Hepatocyte (in vitro differentiated cells): ENCODE results near the gene TIGD6. TPM values are rescaled to one million over a fixed set of nuclear protein-coding genes. Genes with fewer than 3 reads are reported as not detected.

ENCODE experiments used
- DNase-seq: peaks from one replicate; pipeline ENCODE4 v3.0.0-alpha.2; 2016; ENCODE audit warnings: low spot score
- H2AFZ ChIP-seq: fragments of 200-600 bp; sonication (generic); 2 replicates; pipeline ENCODE4 v1.6.0; 2016; ENCODE audit warnings: antibody characterized with exemption, mild to moderate bottlenecking
- H3K27ac ChIP-seq: fragments of 200-600 bp; sonication (generic); 2 replicates; pipeline ENCODE4 v1.5.1; 2016; ENCODE audit warnings: mild to moderate bottlenecking
- H3K27me3 ChIP-seq: fragments of 200-600 bp; sonication (generic); 2 replicates; pipeline ENCODE4 v1.6.1; 2016
- H3K36me3 ChIP-seq: fragments of 200-600 bp; sonication (generic); replicated peaks from 2 replicates; pipeline ENCODE4 v1.5.1; 2016; ENCODE audit warnings: low read depth; ENCODE audit not compliant: insufficient read depth
- H3K4me1 ChIP-seq: fragments of 200-600 bp; sonication (generic); 2 replicates; pipeline ENCODE4 v1.5.1; 2016; ENCODE audit warnings: mild to moderate bottlenecking, moderate library complexity; ENCODE audit not compliant: insufficient read depth
- H3K4me2 ChIP-seq: fragments of 200-600 bp; sonication (generic); 2 replicates; pipeline ENCODE4 v1.6.0; 2016
- H3K4me3 ChIP-seq: fragments of 200-600 bp; sonication (generic); 2 replicates; pipeline ENCODE4 v1.5.1; 2016; ENCODE audit warnings: mild to moderate bottlenecking
- H3K79me2 ChIP-seq: fragments of 200-600 bp; sonication (generic); 2 replicates; pipeline ENCODE4 v1.6.0; 2017; ENCODE audit warnings: mild to moderate bottlenecking
- H3K9me2 ChIP-seq: fragments of 200-600 bp; sonication (generic); replicated peaks from 2 replicates; pipeline ENCODE4 v1.6.0; 2017; ENCODE audit warnings: mild to moderate bottlenecking; ENCODE audit not compliant: insufficient read depth
- H3K9me3 ChIP-seq: fragments of 200-600 bp; sonication (generic); 2 replicates; pipeline ENCODE4 v1.5.1; 2016; ENCODE audit warnings: low read depth, mild to moderate bottlenecking
- H4K20me1 ChIP-seq: fragments of 200-600 bp; sonication (generic); 2 replicates; pipeline ENCODE4 v1.6.0; 2016; ENCODE audit warnings: mild to moderate bottlenecking; ENCODE audit not compliant: insufficient read depth, poor library complexity, severe bottlenecking
- CTCF ChIP-seq: fragments of 200-600 bp; sonication (generic); IDR thresholded peaks from 2 replicates; pipeline ENCODE4 v1.5.1; 2016; ENCODE audit warnings: antibody characterized with exemption, mild to moderate bottlenecking; ENCODE audit not compliant: poor library complexity
- EZH2 ChIP-seq: fragments of 200-600 bp; sonication (generic); IDR thresholded peaks from 2 replicates; pipeline ENCODE4 v1.6.1; 2016; ENCODE audit warnings: antibody characterized with exemption, mild to moderate bottlenecking, borderline replicate concordance
- EZH2phosphoT487 ChIP-seq: fragments of 200-600 bp; sonication (generic); IDR thresholded peaks from one replicate; pipeline ENCODE4 v1.6.1; 2018; ENCODE audit warnings: antibody characterized with exemption, mild to moderate bottlenecking, low read depth, moderate library complexity; ENCODE audit not compliant: unreplicated experiment, severe bottlenecking
- WGBS: methylation state at CpG from one replicate; pipeline ENCODE4 v1.1.6; 2016; ENCODE audit warnings: low lambda C conversion rate; ENCODE audit errors: missing lambda C conversion rate; 5-methylcytosine and 5-hydroxymethylcytosine counted together
- polyA plus RNA-seq: library from polyadenylated mRNA; unstranded; fragments of >200 nt; fragmentation: Nextera tagmentation; extraction: Ambion mirVana; gene quantifications from 2 replicates; pipeline ENCODE4 v1.2.1, GENCODE V29; 2016
- total RNA-seq: library from RNA; depleted of rRNA; stranded (reverse); fragments of >200 nt; gene quantifications from 2 replicates; pipeline ENCODE4 v1.2.3, GENCODE V29; 2014

TIGD6 gene
- total and polyA plus RNA-seq, 2 experiments from 2014 or later, result 4.6 to 5.0 TPM

DNA sequence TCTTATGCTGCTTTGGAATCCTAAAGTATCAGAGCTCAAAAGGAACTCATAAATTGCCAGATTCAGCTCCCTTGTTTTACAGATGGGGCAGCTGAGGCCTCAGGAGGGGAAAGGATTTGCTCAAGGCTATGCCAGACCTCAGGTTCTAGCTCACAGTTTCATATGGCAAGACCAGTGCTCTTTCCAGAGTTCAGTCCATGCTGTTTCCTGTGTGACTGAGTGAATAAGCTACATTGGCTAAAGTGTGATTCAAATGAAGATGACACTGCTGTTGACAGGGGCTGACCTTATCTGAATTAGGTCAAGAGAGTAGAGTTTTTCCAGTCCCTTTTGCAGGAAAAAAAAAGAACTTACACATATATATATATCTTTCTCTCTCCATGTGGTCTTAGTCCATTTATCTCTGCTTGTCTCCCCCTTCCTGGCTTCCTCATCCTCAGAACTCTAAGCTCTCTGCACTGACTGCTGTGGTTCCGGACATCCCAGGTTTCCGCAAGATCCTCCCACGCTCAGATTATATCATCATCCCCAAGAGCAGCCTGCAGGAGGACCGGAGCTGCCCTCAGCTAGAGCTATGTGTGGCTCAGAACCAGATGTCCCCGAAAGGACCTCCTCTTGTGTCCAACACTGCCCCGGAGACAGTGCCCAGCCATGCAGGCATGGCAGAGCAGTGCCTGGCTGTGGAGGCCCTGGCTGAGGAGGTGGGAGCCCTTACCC is 9.4 kb upstream of the TIGD6 start:
- H3K4me2 ChIP-seq, result no peak overlapping the region
- peaks cover 49% of the 10 kb centered on the region for H3K79me2 ChIP-seq
- peaks cover 7% of the 10 kb centered on the region for H3K36me3 ChIP-seq
- H3K4me3 ChIP-seq, result no peak overlapping the region
- TF ChIP-seq CTCF, result no peak
- no peaks in the 10 kb centered on the region for H3K9me2 ChIP-seq
- H2AFZ ChIP-seq, result no peak overlapping the region
- no peak for DNase-seq
- peaks cover 4% of the 10 kb centered on the region for H3K4me1 ChIP-seq
- H3K27ac ChIP-seq, result no peak overlapping the region
- H3K9me3 ChIP-seq, result no peaks in the 10 kb centered on the region
- no peaks in the 10 kb centered on the region for H3K27me3 ChIP-seq
- no peaks in the 10 kb centered on the region for H4K20me1 ChIP-seq
- 90% methylated on average over 6 of the region's 6 CpGs for WGBS

DNA sequence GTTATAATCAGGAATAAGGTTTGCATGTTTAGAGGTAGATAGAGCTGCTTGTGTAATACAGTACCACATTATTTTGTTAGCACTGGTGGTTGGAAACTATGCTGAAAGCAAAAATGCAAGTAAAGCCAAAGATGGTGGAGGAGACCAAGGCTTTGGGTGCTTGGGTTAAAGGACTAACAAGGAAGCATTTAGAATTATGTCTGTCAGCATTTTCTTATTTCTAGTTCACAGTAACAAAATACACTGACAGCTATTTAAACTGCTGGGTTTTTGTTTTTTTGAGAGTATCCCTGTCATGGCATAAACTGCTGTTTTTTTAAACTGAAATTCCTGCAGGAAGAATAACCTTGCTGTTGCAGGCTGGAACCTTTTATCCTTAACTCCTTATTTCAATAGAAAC is 6.6 kb upstream of the TIGD6 start:
- H3K79me2 ChIP-seq, result peaks cover 75% of the 10 kb centered on the region
- no peaks in the 10 kb centered on the region for H3K27me3 ChIP-seq
- H3K36me3 ChIP-seq, result peaks cover 4% of the 10 kb centered on the region
- H3K4me3 ChIP-seq, result no peak overlapping the region
- no peaks in the 10 kb centered on the region for H3K9me3 ChIP-seq
- H3K27ac ChIP-seq, result no peak overlapping the region
- no peaks in the 10 kb centered on the region for H3K9me2 ChIP-seq
- H2AFZ ChIP-seq, result no peak overlapping the region
- no peak for TF ChIP-seq EZH2phosphoT487
- TF ChIP-seq CTCF, result no peak
- TF ChIP-seq EZH2, result no peak
- no peak for DNase-seq
- H4K20me1 ChIP-seq, result peaks cover 21% of the 10 kb centered on the region
- H3K4me2 ChIP-seq, result no peak overlapping the region
- H3K4me1 ChIP-seq, result peaks cover 12% of the 10 kb centered on the region

DNA sequence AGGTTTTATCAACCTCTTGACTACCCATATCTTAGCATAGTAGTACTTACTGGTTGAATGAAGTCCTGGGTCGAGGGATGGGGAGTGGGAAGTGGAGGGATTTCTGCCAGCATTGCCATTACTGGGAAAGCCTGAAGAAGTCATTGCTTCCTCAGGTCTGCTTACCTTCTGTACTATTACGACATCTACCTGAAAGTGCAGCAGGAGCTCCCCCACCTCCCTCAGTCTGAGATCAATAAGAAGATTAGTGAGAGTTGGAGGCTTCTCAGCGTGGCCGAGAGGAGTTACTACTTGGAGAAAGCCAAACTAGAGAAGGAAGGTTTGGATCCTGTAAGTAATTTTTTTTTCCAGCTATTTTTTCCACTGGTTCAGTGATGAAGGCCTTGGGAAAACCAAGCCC is 5.9 kb upstream of the TIGD6 start:
- peaks cover 23% of the 10 kb centered on the region for H4K20me1 ChIP-seq
- H3K79me2 ChIP-seq, result peaks cover 81% of the 10 kb centered on the region
- no peak overlapping the region for H3K27ac ChIP-seq
- TF ChIP-seq EZH2, result no peak
- no peak for TF ChIP-seq CTCF
- no peak for TF ChIP-seq EZH2phosphoT487
- no peak overlapping the region for H2AFZ ChIP-seq
- DNase-seq, result no peak
- no peaks in the 10 kb centered on the region for H3K9me2 ChIP-seq
- H3K4me2 ChIP-seq, result no peak overlapping the region
- 79% methylated on average over 4 of the region's 4 CpGs for WGBS
- no peak overlapping the region for H3K4me3 ChIP-seq
- no peaks in the 10 kb centered on the region for H3K27me3 ChIP-seq
- no peaks in the 10 kb centered on the region for H3K9me3 ChIP-seq
- H3K36me3 ChIP-seq, result peaks cover 4% of the 10 kb centered on the region
- H3K4me1 ChIP-seq, result peaks cover 14% of the 10 kb centered on the region
